Ascending aorta (tissue), 2 donors: Measurements from ENCODE around the gene KCNN3. TPM values are rescaled to one million over a fixed set of nuclear protein-coding genes. Genes with fewer than 3 reads are reported as not detected.

Experiments used
- DNase-seq, 2 donors: peaks; one replicate each; pipeline ENCODE4 v3.0.0-alpha.2; 2019; ENCODE audit warnings: low spot score in 2 of 2
- H3K27ac ChIP-seq, 2 donors: fragments of 200-600 bp; sonication (generic); one replicate each; pipeline ENCODE4 v1.5.1; 2016 to 2017; ENCODE audit warnings: mild to moderate bottlenecking in 1 of 2
- H3K27me3 ChIP-seq: fragments of 200-600 bp; sonication (generic); one replicate; pipeline ENCODE4 v1.5.1; 2017
- H3K36me3 ChIP-seq, 2 donors: fragments of 200-600 bp; sonication (generic); one replicate each; pipeline ENCODE4 v1.5.1; 2016
- H3K4me1 ChIP-seq, 2 donors: fragments of 200-600 bp; sonication (generic); one replicate each; pipeline ENCODE4 v1.5.1; 2016 to 2017; ENCODE audit warnings: mild to moderate bottlenecking in 1 of 2
- H3K4me3 ChIP-seq, 2 donors: fragments of 200-600 bp; sonication (generic); one replicate each; pipeline ENCODE4 v1.5.1; 2016 to 2017; ENCODE audit warnings: mild to moderate bottlenecking in 1 of 2
- H3K9me3 ChIP-seq, 2 donors: fragments of 200-600 bp; sonication (generic); one replicate each; pipeline ENCODE4 v1.5.1; 2016
- intact Hi-C: fragments of 100-400 bp; cut with DNase I; formaldehyde crosslinking; loops from one replicate; pipeline ENCODE4 v1.15.1; 2023
- total RNA-seq: library from RNA; depleted of rRNA; stranded (reverse); fragments of >200 nt; gene quantifications from one replicate; pipeline ENCODE4 v1.1.0, GENCODE V29; 2016
- TF ChIP-seq, protein P1 (sequence below), 3 experiments: fragments of 200-600 bp in 2 of 3; fragments of 450-650 bp in 1 of 3; sonication (generic) in 2 of 3; IDR thresholded peaks; one replicate each; pipeline ENCODE4 v1.5.1; 2016 to 2019; ENCODE audit warnings: antibody characterized with exemption in 3 of 3, mild to moderate bottlenecking in 1 of 3, moderate library complexity in 1 of 3

KCNN3 gene
- total RNA-seq, 1 donor from 2014 or later: 24.6 TPM

DNA sequence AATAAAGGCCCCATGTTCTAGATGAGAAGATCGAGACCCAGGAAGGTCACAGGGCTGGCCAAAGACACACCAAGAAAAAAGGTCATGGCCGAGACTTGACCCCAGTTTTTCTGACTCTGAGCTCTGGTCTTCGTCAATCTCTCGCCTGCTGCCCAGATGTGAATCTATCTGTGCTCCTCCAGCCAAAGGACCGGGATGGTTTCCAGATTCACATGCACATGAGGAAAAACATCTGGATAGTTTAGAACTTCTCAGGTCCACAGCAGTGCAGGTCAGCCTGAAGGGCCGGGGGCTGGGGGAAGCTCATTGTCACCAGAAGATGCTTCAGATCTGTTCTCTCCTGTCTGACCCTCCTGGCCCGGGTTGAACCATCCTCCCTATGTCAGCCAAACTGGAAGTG, 49.0 kb downstream of the KCNN3 start:
- H3K27ac ChIP-seq: no peak overlapping the region
- intact Hi-C loops: no loop called here

DNA sequence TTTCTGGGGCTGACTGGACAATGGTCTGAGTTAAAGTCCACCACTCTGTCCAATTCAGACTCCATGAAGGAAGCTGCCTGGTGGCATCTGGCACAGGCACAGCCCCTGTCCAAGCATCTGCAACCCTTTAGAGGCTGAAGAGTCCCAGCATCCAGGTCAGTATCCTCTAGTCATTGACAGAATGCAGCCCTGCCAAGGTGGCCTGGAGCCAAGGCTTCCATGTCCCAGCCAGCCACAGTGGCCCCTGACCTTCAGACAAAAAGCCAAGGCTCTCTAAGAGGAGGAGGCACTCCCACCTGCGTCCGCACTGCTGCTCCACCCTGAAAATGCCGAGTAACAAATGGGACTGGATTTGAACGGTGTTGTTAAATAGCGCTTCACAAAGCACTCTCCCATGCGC, 49.4 kb downstream of the KCNN3 start:
- Histone ChIP-seq H3K4me3 (no peak overlapping the region), H3K36me3 (no peaks in the 10 kb centered on the region), H3K27ac (no peak overlapping the region), H3K9me3 (no peaks in the 10 kb centered on the region), H3K27me3 (no peaks in the 10 kb centered on the region), H3K4me1 (no peaks in the 10 kb centered on the region)
- intact Hi-C loops: no loop called here
- DNase-seq: no peak
- TF ChIP-seq, protein P1, sequence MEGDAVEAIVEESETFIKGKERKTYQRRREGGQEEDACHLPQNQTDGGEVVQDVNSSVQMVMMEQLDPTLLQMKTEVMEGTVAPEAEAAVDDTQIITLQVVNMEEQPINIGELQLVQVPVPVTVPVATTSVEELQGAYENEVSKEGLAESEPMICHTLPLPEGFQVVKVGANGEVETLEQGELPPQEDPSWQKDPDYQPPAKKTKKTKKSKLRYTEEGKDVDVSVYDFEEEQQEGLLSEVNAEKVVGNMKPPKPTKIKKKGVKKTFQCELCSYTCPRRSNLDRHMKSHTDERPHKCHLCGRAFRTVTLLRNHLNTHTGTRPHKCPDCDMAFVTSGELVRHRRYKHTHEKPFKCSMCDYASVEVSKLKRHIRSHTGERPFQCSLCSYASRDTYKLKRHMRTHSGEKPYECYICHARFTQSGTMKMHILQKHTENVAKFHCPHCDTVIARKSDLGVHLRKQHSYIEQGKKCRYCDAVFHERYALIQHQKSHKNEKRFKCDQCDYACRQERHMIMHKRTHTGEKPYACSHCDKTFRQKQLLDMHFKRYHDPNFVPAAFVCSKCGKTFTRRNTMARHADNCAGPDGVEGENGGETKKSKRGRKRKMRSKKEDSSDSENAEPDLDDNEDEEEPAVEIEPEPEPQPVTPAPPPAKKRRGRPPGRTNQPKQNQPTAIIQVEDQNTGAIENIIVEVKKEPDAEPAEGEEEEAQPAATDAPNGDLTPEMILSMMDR (IDR thresholded peaks at IDR 0.05): no peak

More for the DNA sequence above, 49.0 kb downstream of the KCNN3 start:
- TF ChIP-seq, protein P1 (IDR thresholded peaks at IDR 0.05): no peak
- Histone ChIP-seq H3K4me3 (no peak overlapping the region), H3K27me3 (no peaks in the 10 kb centered on the region), H3K4me1 (no peaks in the 10 kb centered on the region), H3K36me3 (no peaks in the 10 kb centered on the region), H3K9me3 (no peaks in the 10 kb centered on the region)
- no peak for DNase-seq

DNA sequence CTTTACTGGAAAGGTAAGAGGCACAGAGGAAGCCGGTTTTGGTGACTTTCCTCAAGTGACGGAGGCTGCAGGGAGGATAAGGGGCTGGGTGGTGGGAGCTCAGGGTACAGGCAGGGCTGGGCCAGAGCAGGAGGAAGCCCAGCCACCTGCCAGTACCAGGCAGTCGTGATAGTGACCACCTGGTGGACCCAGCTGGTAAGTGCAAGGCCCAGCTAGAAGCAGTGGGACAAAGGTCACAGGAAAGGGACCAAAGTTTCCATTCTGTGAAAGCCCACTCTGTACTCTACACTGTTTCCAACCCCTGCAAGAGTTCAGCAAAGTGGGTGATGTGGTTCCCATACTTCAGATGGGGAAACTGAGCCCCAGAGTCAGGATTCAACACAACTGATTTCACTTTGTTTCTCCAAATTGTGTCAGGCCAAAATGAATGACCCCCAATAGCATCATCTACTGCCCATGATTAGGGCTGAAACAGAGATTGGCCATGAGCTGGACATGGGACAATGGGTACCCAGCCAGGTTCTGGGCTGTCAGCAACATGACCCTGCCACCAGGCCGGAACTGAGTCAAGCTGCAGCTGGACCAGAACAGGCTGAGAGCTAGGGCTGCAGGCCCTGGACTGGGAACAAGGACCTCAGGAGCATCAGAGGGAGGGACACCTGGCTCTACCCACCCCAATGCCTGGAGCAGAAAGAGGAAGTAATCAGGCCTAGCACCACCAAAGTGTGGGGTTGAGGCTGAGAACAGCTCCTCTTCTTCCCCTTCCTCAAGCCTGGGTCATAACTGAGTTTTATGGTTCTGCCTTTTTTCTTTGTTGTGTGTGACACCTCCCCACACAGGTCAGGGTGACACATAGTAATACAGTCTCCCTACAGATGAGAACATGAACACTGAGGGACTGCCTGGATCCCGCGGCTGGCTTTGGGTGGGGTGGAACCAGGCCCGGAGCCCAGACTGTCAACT, 50.2 kb downstream of the KCNN3 start:
- Histone ChIP-seq H3K27ac (no peak overlapping the region), H3K4me3 (no peak overlapping the region), H3K9me3 (no peaks in the 10 kb centered on the region), H3K27me3 (no peaks in the 10 kb centered on the region), H3K4me1 (no peaks in the 10 kb centered on the region), H3K36me3 (no peaks in the 10 kb centered on the region)
- TF ChIP-seq, protein P1 (IDR thresholded peaks at IDR 0.05): peak in 1 of 3 experiments; percentile 11
- DNase-seq: no peak
- intact Hi-C loops: no loop called here

DNA sequence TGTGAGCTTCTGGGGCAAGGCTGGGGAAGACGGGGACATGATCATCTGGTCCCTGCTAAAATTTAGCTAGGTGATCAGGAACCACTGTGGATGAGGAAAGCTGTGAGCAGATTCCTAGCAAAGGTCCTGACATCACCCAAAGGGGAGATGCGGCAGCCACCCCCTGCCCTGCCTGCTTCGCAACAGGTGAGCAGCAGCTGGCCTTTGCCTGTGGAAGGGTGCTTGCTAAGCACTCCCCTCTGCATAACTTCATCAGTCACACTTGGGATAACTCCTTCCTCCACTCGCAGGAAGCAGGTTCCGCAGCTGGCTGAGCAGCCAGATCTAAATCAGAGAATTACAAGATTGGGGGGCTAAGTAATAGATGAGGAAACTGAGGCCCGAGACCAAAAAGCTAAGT, 51.2 kb downstream of the KCNN3 start:
- H3K36me3 ChIP-seq: no peaks in the 10 kb centered on the region
- TF ChIP-seq, protein P1 (IDR thresholded peaks at IDR 0.05): no peak
- intact Hi-C loops: no loop called here
- no peaks in the 10 kb centered on the region for H3K4me1 ChIP-seq
- no peaks in the 10 kb centered on the region for H3K9me3 ChIP-seq
- H3K27me3 ChIP-seq: no peaks in the 10 kb centered on the region
- H3K4me3 ChIP-seq: no peak overlapping the region
- DNase-seq: no peak
- H3K27ac ChIP-seq: no peak overlapping the region

DNA sequence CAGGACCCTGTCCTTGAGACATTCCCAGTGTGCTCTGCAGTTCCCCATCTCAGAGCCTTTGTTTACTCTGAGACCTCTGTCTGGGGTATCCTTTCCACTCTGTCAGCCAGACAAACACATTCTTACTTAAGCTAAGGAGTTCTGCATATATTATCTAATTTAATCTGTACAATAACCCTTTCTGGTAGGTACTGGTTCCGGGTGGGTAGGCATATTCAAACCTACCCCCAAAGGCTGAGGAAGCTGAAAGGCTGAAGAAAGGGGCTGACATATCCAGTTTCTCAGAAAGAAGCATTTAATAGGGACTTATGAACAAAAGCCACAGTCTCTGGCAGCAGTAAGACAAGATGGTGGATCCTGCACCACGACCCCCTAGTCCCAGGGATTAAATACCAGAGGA, 53.1 kb downstream of the KCNN3 start:
- H3K36me3 ChIP-seq: no peaks in the 10 kb centered on the region
- H3K27ac ChIP-seq: no peak overlapping the region
- intact Hi-C loops: no loop called here
- TF ChIP-seq, protein P1 (IDR thresholded peaks at IDR 0.05): no peak
- H3K4me1 ChIP-seq: no peaks in the 10 kb centered on the region
- H3K27me3 ChIP-seq: no peaks in the 10 kb centered on the region
- H3K9me3 ChIP-seq: no peaks in the 10 kb centered on the region
- DNase-seq: no peak
- no peak overlapping the region for H3K4me3 ChIP-seq
